Measurements from ENCODE around the gene ALDH2. TPM values are rescaled to one million over a fixed set of nuclear protein-coding genes. Genes with fewer than 3 reads are reported as not detected.

The ALDH2 gene
- total RNA-seq, 1 donor = 11.9 TPM

DNA sequence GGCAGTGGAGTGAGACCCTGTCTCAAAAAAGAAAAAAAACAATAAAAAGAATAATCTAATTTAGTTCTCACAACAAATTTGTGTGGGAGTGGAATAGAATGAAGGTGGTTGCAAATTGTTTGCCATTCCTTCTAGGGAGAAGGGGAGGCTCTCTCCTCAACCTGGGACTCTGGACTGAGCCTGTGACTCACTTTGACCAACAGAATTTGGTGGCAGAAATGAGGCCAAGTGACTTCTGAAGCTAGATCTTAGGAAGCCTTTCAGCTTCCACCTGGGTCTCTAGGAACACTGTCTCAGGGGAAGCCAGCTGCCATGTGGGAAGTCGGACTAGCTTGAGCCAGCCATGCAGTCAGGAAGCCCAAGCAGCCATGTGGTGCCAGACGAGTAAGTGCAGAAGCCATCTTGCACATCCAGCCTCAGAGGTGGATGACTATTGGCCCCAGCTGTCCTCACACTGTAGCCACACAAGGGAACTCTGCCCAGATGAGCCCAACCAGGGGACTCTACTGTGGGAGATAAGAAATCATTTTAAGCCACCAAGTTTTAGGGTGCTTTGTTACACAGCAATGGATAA is 14.4 kb downstream of the ALDH2 start:
- Histone ChIP-seq H3K79me2 (ENCODE audit: insufficient read depth, low read length) (no peaks in the 10 kb centered on the region), H3K4me1 (ENCODE audit: insufficient read depth, low read length) (peaks cover 9% of the 10 kb centered on the region), H3K27ac (ENCODE audit: low read depth, low read length) (no peak overlapping the region), H3K36me3 (ENCODE audit: insufficient read depth, low read length) (no peaks in the 10 kb centered on the region), H3K4me3 (ENCODE audit: insufficient read depth, low read length) (no peak overlapping the region), H4K20me1 (ENCODE audit: insufficient read depth, low read length) (no peaks in the 10 kb centered on the region), H2AFZ (ENCODE audit: low read length) (no peak overlapping the region), H3K9me3 (ENCODE audit: low read depth, low read length) (peaks cover 2% of the 10 kb centered on the region), H3K27me3 (ENCODE audit: insufficient read depth, low read length) (no peaks in the 10 kb centered on the region), H3K4me2 (ENCODE audit: insufficient read depth, low read length) (no peak overlapping the region)
- TF ChIP-seq, protein P1, sequence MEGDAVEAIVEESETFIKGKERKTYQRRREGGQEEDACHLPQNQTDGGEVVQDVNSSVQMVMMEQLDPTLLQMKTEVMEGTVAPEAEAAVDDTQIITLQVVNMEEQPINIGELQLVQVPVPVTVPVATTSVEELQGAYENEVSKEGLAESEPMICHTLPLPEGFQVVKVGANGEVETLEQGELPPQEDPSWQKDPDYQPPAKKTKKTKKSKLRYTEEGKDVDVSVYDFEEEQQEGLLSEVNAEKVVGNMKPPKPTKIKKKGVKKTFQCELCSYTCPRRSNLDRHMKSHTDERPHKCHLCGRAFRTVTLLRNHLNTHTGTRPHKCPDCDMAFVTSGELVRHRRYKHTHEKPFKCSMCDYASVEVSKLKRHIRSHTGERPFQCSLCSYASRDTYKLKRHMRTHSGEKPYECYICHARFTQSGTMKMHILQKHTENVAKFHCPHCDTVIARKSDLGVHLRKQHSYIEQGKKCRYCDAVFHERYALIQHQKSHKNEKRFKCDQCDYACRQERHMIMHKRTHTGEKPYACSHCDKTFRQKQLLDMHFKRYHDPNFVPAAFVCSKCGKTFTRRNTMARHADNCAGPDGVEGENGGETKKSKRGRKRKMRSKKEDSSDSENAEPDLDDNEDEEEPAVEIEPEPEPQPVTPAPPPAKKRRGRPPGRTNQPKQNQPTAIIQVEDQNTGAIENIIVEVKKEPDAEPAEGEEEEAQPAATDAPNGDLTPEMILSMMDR (IDR thresholded peaks at IDR 0.05; ENCODE audit: extremely low read depth, low read depth, low read length) = no peak
- no peak for DNase-seq (ENCODE audit: insufficient read length, low spot score, missing footprints)

DNA sequence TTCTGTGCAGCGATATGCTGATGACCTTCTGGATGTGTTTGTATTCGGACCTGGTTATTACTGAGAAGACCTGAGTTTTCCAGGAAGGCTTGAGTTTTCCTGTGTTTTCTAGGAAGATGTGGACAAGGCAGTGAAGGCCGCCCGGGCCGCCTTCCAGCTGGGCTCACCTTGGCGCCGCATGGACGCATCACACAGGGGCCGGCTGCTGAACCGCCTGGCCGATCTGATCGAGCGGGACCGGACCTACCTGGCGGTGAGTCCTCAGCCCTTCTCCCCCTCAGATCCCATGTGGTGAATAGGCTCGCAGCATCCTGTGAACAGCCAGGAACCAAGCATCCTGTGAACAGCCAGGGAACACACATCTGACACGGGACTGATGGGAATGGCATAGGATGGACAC is 16.3 kb downstream of the ALDH2 start:
- H4K20me1 ChIP-seq (ENCODE audit: insufficient read depth, low read length) = no peaks in the 10 kb centered on the region
- H3K27ac ChIP-seq (ENCODE audit: low read depth, low read length) = no peak overlapping the region
- H3K79me2 ChIP-seq (ENCODE audit: insufficient read depth, low read length) = no peaks in the 10 kb centered on the region
- no peaks in the 10 kb centered on the region for H3K27me3 ChIP-seq (ENCODE audit: insufficient read depth, low read length)
- peaks cover 2% of the 10 kb centered on the region for H3K9me3 ChIP-seq (ENCODE audit: low read depth, low read length)
- DNase-seq (ENCODE audit: insufficient read length, low spot score, missing footprints) = no peak
- no peak overlapping the region for H3K4me2 ChIP-seq (ENCODE audit: insufficient read depth, low read length)
- no peaks in the 10 kb centered on the region for H3K36me3 ChIP-seq (ENCODE audit: insufficient read depth, low read length)
- no peak overlapping the region for H2AFZ ChIP-seq (ENCODE audit: low read length)
- peaks cover 9% of the 10 kb centered on the region for H3K4me1 ChIP-seq (ENCODE audit: insufficient read depth, low read length)
- TF ChIP-seq, protein P1 (IDR thresholded peaks at IDR 0.05; ENCODE audit: extremely low read depth, low read depth, low read length) = no peak
- H3K4me3 ChIP-seq (ENCODE audit: insufficient read depth, low read length) = no peak overlapping the region

DNA sequence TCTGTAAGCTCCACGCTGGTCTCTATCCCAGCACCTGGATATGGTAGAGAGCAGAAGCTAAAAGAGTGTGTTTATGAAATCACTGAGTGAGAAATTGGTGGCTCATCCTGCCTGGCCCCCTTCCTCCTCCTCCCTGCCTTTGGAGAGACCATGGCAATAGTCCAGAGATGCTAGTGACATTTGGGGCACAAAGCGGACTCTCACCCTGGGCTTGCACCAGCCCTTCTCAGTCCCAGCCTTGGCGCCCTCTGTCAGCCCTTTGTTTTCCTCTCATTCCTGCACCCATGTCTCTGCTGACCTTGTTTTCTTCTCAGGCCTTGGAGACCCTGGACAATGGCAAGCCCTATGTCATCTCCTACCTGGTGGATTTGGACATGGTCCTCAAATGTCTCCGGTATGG is 18.2 kb downstream of the ALDH2 start:
- Histone ChIP-seq H3K27me3 (ENCODE audit: insufficient read depth, low read length) (no peaks in the 10 kb centered on the region), H3K79me2 (ENCODE audit: insufficient read depth, low read length) (no peaks in the 10 kb centered on the region), H3K9me3 (ENCODE audit: low read depth, low read length) (peaks cover 2% of the 10 kb centered on the region), H2AFZ (ENCODE audit: low read length) (no peak overlapping the region), H3K4me2 (ENCODE audit: insufficient read depth, low read length) (no peak overlapping the region), H4K20me1 (ENCODE audit: insufficient read depth, low read length) (no peaks in the 10 kb centered on the region), H3K36me3 (ENCODE audit: insufficient read depth, low read length) (no peaks in the 10 kb centered on the region), H3K27ac (ENCODE audit: low read depth, low read length) (no peak overlapping the region), H3K4me1 (ENCODE audit: insufficient read depth, low read length) (peaks cover 11% of the 10 kb centered on the region), H3K4me3 (ENCODE audit: insufficient read depth, low read length) (no peak overlapping the region)
- DNase-seq (ENCODE audit: insufficient read length, low spot score, missing footprints) = peak; percentile 26
- TF ChIP-seq, protein P1 (IDR thresholded peaks at IDR 0.05; ENCODE audit: extremely low read depth, low read depth, low read length) = no peak

DNA sequence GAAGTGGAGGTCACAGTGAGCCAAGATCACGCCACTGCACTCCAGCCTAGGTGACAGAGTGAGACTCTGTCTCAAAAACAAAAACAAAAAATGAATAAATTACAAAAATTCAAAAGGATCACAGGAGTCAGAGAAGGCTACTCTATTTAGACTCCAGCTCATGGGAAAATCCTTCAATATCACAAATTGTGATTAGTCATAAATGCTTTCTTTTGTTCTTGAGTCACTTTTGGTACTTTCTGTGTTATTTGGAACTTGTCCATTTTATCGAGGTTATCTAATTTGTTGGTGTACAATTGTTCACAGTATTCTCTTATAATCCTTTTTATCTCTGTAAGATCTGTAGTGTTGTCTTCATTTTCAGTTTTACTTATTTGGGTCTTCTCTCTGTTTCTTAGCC is 18.9 kb downstream of the ALDH2 start:
- peaks cover 2% of the 10 kb centered on the region for H3K9me3 ChIP-seq (ENCODE audit: low read depth, low read length)
- TF ChIP-seq, protein P1 (IDR thresholded peaks at IDR 0.05; ENCODE audit: extremely low read depth, low read depth, low read length) = no peak
- H3K36me3 ChIP-seq (ENCODE audit: insufficient read depth, low read length) = no peaks in the 10 kb centered on the region
- H3K27me3 ChIP-seq (ENCODE audit: insufficient read depth, low read length) = no peaks in the 10 kb centered on the region
- H3K4me3 ChIP-seq (ENCODE audit: insufficient read depth, low read length) = no peak overlapping the region
- H3K79me2 ChIP-seq (ENCODE audit: insufficient read depth, low read length) = no peaks in the 10 kb centered on the region
- no peak overlapping the region for H2AFZ ChIP-seq (ENCODE audit: low read length)
- no peak overlapping the region for H3K27ac ChIP-seq (ENCODE audit: low read depth, low read length)
- H3K4me1 ChIP-seq (ENCODE audit: insufficient read depth, low read length) = peaks cover 11% of the 10 kb centered on the region
- no peak overlapping the region for H3K4me2 ChIP-seq (ENCODE audit: insufficient read depth, low read length)
- H4K20me1 ChIP-seq (ENCODE audit: insufficient read depth, low read length) = no peaks in the 10 kb centered on the region
- DNase-seq (ENCODE audit: insufficient read length, low spot score, missing footprints) = peak; percentile 86

All from osteoblast (primary cell).